Fibroblast of pulmonary artery (primary cell): Measurements from ENCODE around the gene TIMM17B.

Source experiments
- DNase-seq: peaks from one replicate; pipeline ENCODE4 v3.0.0-alpha.2; 2010; ENCODE audit warnings: low read depth
- H3K4me3 ChIP-seq: replicated peaks from 2 replicates; pipeline ENCODE4 v1.5.1; 2011; ENCODE audit warnings: low read depth, mild to moderate bottlenecking, control low read depth, low read length, moderate library complexity
- TF ChIP-seq, protein P1 (sequence below): IDR thresholded peaks from 2 replicates; pipeline ENCODE4 v1.5.1; 2011; ENCODE audit warnings: mild to moderate bottlenecking, control low read depth, low read length, inconsistent platforms; ENCODE audit errors: missing control alignments

TIMM17B gene

GRCh38 chrX:48911412-48912182, 14.0 kb upstream of the TIMM17B start, which contains the start of gene SLC35A2:
TSS of gene SLC35A2 (minus strand) at chrX:48911646. CDS start at chrX:48911636, 10 bp downstream.
- H3K4me3 ChIP-seq = peak within 1 kb of the TSS; percentile 81
- TF ChIP-seq, protein P1, sequence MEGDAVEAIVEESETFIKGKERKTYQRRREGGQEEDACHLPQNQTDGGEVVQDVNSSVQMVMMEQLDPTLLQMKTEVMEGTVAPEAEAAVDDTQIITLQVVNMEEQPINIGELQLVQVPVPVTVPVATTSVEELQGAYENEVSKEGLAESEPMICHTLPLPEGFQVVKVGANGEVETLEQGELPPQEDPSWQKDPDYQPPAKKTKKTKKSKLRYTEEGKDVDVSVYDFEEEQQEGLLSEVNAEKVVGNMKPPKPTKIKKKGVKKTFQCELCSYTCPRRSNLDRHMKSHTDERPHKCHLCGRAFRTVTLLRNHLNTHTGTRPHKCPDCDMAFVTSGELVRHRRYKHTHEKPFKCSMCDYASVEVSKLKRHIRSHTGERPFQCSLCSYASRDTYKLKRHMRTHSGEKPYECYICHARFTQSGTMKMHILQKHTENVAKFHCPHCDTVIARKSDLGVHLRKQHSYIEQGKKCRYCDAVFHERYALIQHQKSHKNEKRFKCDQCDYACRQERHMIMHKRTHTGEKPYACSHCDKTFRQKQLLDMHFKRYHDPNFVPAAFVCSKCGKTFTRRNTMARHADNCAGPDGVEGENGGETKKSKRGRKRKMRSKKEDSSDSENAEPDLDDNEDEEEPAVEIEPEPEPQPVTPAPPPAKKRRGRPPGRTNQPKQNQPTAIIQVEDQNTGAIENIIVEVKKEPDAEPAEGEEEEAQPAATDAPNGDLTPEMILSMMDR = no peak
- DNase-seq = peak; percentile 65

- TF ChIP-seq, protein P1 = no peak
- peak; percentile 28 for DNase-seq
- peak overlapping the region; percentile 81 for H3K4me3 ChIP-seq
Observed at GRCh38 chrX:48910926-48911411, 13.4 kb upstream of the TIMM17B start.

GRCh38 chrX:48909703-48910294, 12.2 kb upstream of the TIMM17B start:
- no peak for DNase-seq
- TF ChIP-seq, protein P1 = no peak
- no peak overlapping the region for H3K4me3 ChIP-seq

GRCh38 chrX:48908600-48908999, 11.0 kb upstream of the TIMM17B start:
- TF ChIP-seq, protein P1 = no peak
- no peak overlapping the region for H3K4me3 ChIP-seq
- DNase-seq = no peak

- no peak overlapping the region for H3K4me3 ChIP-seq
- DNase-seq = no peak
- TF ChIP-seq, protein P1 = no peak
Observed at GRCh38 chrX:48905090-48905790, 7.7 kb upstream of the TIMM17B start.

DNA sequence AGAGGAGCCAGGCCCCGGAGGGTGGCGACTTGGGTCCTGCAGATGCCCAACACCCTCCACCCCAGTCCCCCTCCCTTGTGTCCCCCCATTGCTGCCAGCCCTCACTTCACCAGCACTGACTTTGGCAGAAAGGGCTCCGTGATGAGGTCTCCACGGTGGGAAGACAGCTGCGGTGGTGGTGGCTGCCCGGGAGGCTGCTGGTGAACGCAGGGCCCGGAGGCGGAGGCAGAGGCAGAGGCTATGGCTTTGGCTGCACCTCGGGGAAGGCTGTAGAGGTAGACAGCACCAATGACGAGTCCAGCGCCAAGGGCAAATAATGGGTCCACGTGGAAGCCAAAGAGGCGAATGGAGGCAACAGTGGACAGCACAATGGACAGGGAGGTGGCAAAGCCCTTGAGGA, 7.1 kb upstream of the TIMM17B start:
- H3K4me3 ChIP-seq = no peak overlapping the region
- TF ChIP-seq, protein P1 = no peak
- no peak for DNase-seq
